ENCODE results near the gene HSD17B14.

DNA sequence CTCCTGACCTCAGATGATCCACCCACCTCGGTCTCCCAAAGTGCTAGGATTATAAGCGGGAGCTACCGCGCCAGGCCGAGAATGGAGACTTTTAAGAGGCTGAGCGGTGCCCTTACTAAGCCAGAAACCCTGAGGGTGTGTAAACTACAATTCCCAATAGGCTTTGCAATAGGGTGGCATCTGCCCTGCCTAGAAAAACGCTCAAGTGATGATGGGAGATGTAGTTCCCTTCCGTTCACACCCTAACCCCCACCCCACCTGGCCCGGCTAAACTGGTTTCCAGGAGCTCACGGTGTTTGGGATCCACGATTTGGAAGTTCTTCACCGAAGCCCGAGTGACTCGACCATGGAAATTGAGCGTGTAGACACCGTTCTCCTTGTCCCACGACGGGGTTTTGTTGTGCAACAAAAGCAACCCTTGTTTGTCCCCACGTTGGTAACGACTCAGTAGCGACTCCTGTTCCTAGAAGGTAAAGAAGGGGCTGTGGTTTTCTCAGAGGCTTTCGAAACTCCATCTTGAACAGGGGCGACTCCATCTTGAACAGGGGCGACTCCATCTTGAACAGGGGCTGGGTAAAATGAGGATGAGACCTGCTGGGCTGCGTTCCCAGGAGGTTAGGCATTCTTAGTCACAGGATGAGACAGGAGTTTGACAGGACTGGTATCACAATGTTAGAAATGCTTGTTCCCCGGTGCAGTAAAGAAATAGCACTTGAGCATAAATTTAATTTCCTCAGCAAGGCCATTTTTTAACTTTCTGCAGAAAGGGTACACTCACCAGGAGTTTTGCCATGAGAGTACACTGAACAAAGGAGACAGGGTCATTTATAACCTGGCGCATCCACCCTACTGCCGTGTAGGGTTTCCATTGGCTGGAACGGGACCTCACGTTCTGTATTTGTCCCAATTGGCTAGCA, 45.7 kb upstream of the HSD17B14 start:
- TF ChIP-seq CTCF (IDR thresholded peaks at IDR 0.05; ENCODE audit: insufficient read depth, low read length), result no peak
- no peak for TF ChIP-seq POLR2AphosphoS5 (IDR thresholded peaks at IDR 0.05; ENCODE audit: low read depth)
- no peak for TF ChIP-seq GABPA (IDR thresholded peaks at IDR 0.05; ENCODE audit: low read depth)
- TF ChIP-seq, protein P1, sequence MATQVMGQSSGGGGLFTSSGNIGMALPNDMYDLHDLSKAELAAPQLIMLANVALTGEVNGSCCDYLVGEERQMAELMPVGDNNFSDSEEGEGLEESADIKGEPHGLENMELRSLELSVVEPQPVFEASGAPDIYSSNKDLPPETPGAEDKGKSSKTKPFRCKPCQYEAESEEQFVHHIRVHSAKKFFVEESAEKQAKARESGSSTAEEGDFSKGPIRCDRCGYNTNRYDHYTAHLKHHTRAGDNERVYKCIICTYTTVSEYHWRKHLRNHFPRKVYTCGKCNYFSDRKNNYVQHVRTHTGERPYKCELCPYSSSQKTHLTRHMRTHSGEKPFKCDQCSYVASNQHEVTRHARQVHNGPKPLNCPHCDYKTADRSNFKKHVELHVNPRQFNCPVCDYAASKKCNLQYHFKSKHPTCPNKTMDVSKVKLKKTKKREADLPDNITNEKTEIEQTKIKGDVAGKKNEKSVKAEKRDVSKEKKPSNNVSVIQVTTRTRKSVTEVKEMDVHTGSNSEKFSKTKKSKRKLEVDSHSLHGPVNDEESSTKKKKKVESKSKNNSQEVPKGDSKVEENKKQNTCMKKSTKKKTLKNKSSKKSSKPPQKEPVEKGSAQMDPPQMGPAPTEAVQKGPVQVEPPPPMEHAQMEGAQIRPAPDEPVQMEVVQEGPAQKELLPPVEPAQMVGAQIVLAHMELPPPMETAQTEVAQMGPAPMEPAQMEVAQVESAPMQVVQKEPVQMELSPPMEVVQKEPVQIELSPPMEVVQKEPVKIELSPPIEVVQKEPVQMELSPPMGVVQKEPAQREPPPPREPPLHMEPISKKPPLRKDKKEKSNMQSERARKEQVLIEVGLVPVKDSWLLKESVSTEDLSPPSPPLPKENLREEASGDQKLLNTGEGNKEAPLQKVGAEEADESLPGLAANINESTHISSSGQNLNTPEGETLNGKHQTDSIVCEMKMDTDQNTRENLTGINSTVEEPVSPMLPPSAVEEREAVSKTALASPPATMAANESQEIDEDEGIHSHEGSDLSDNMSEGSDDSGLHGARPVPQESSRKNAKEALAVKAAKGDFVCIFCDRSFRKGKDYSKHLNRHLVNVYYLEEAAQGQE (IDR thresholded peaks at IDR 0.05; ENCODE audit: insufficient replicate concordance, low read depth), result no peak
- TF ChIP-seq SPI1 (IDR thresholded peaks at IDR 0.05; ENCODE audit: borderline replicate concordance, low read depth), result no peak

All from HL-60 (cell line).